HEK293T (cell line): ENCODE measurements around the gene ARHGAP6.

ENCODE experiments used
- BHLHE40 ChIP-seq: fragments of 450-650 bp; IDR thresholded peaks from 2 replicates; pipeline ENCODE4 v1.6.1; 2016; ENCODE audit warnings: mild to moderate bottlenecking, moderate library complexity, borderline replicate concordance
- CTBP1 ChIP-seq: fragments of 450-650 bp; IDR thresholded peaks from 2 replicates; pipeline ENCODE4 v1.6.1; 2016; ENCODE audit warnings: borderline replicate concordance
- FOXA1 ChIP-seq: fragments of 450-650 bp; IDR thresholded peaks from 2 replicates; pipeline ENCODE4 v1.6.1; 2016; ENCODE audit warnings: mild to moderate bottlenecking
- FOXK2 ChIP-seq: fragments of 450-650 bp; IDR thresholded peaks from 2 replicates; pipeline ENCODE4 v1.6.1; 2016; ENCODE audit warnings: mild to moderate bottlenecking
- FOXM1 ChIP-seq: fragments of 450-650 bp; IDR thresholded peaks from 2 replicates; pipeline ENCODE4 v1.6.1; 2017; ENCODE audit warnings: mild to moderate bottlenecking, borderline replicate concordance
- NFRKB ChIP-seq: fragments of 450-650 bp; IDR thresholded peaks from 2 replicates; pipeline ENCODE4 v1.6.1; 2016; ENCODE audit warnings: mild to moderate bottlenecking, moderate library complexity
- SP1 ChIP-seq: fragments of 450-650 bp; IDR thresholded peaks from 2 replicates; pipeline ENCODE4 v1.6.1; 2017
- SUZ12 ChIP-seq: fragments of 450-650 bp; IDR thresholded peaks from 2 replicates; pipeline ENCODE4 v1.6.1; 2016; ENCODE audit warnings: mild to moderate bottlenecking
- TARDBP ChIP-seq: fragments of 450-650 bp; IDR thresholded peaks from 2 replicates; pipeline ENCODE4 v1.6.1; 2016

DNA sequence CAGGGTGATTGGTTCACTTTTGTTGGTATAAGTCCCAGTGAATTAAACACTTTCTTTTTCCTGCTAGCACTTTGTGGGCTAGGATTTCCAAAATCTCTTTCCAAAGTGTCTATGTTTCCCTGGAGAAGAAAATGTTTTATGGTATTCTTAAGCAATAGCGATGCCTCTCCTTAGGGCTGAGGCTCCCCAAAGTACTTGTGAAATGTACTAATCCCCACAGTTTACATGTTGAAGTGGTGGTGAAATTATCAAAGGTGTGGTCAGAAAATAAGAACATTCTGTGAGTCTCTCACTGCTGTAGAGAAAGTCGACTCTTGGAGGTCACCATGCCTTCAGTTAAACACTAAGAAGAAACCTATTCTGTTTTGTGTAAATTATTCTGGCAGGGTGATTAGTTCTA, 424.0 kb downstream of the ARHGAP6 start:
- no peak for TF ChIP-seq NFRKB
- TF ChIP-seq SP1 = no peak
- no peak for TF ChIP-seq FOXM1
- no peak for TF ChIP-seq CTBP1
- TF ChIP-seq BHLHE40 = no peak
- no peak for TF ChIP-seq FOXA1
- TF ChIP-seq FOXK2 = no peak
- TF ChIP-seq TARDBP = no peak
- no peak for TF ChIP-seq SUZ12
